ENCODE data around the gene TUBA4B. TPM values are rescaled to one million over a fixed set of nuclear protein-coding genes. Genes with fewer than 3 reads are reported as not detected.
A peak's percentile ranks its signal among the peaks of the same experiment; 100 is the strongest.
"Not testable (repeated sequence)": the region's sequence is repeated elsewhere in the genome, so short reads cannot be mapped to it uniquely, and the experiment has no call there.

The TUBA4B gene
- total RNA-seq, 1 donor from 2014 or later = not detected

- Mint-ChIP-seq H3K9me3 (no peaks in the 10 kb centered on the region), H3K4me1 (ENCODE audit: unreplicated experiment) (peaks cover 14% of the 10 kb centered on the region), H3K27me3 (peaks cover 56% of the 10 kb centered on the region), H3K27ac (peak overlapping the region; percentile 64), H3K36me3 (no peaks in the 10 kb centered on the region), H3K4me3 (peak overlapping the region; percentile 83)
- no peak for DNase-seq (ENCODE audit: extremely low spot score, unreplicated experiment)
- TF ChIP-seq CTCF (conservative IDR thresholded peaks at IDR 0.05) = no peak
These were observed 508 bp upstream of the TUBA4B start for GRCh38 chr2:219252570-219252899.

- TF ChIP-seq CTCF (conservative IDR thresholded peaks at IDR 0.05) = no peak
- H3K27ac Mint-ChIP-seq = peak within 1 kb of the TSS; percentile 64
- H3K4me1 Mint-ChIP-seq (ENCODE audit: unreplicated experiment) = peaks cover 9% of the 10 kb centered on the region
- peak within 1 kb of the TSS; percentile 84 for H3K4me3 Mint-ChIP-seq
- DNase-seq (ENCODE audit: extremely low spot score, unreplicated experiment) = no peak
- H3K36me3 Mint-ChIP-seq = no peaks in the 10 kb centered on the region
- no peaks in the 10 kb centered on the region for H3K9me3 Mint-ChIP-seq
- H3K27me3 Mint-ChIP-seq = peaks cover 61% of the 10 kb centered on the region
These were observed 928 bp downstream of the TUBA4B start, which contains the start of gene TUBA4A for GRCh38 chr2:219253753-219254589. TUBA4A (minus strand) TSS chr2:219253918; CDS start chr2:219253858, 60 bp downstream.

- H3K4me1 Mint-ChIP-seq (ENCODE audit: unreplicated experiment) = peaks cover 2% of the 10 kb centered on the region
- peak overlapping the region; percentile 25 for H3K27ac Mint-ChIP-seq
- no peaks in the 10 kb centered on the region for H3K9me3 Mint-ChIP-seq
- H3K27me3 Mint-ChIP-seq = peaks cover 66% of the 10 kb centered on the region
- no peaks in the 10 kb centered on the region for H3K36me3 Mint-ChIP-seq
- no peak for DNase-seq (ENCODE audit: extremely low spot score, unreplicated experiment)
- TF ChIP-seq CTCF (conservative IDR thresholded peaks at IDR 0.05) = no peak
- peak overlapping the region; percentile 64 for H3K4me3 Mint-ChIP-seq
These were observed 1.7 kb downstream of the TUBA4B start for GRCh38 chr2:219254590-219255201.

GRCh38 chr2:219258942-219259341 is 5.9 kb downstream of the TUBA4B start:
- H3K4me1 Mint-ChIP-seq (ENCODE audit: unreplicated experiment); H3K4me3 Mint-ChIP-seq; H3K36me3 Mint-ChIP-seq; H3K9me3 Mint-ChIP-seq; DNase-seq (ENCODE audit: extremely low spot score, unreplicated experiment); H3K27ac Mint-ChIP-seq: not testable (repeated sequence)
- H3K27me3 Mint-ChIP-seq = peaks cover 70% of the 10 kb centered on the region

GRCh38 chr2:219261024-219261855 is 8.2 kb downstream of the TUBA4B start:
- H3K4me3 Mint-ChIP-seq = no peak overlapping the region
- no peaks in the 10 kb centered on the region for H3K9me3 Mint-ChIP-seq
- H3K27ac Mint-ChIP-seq = peak overlapping the region; percentile 9
- no peak for TF ChIP-seq CTCF (conservative IDR thresholded peaks at IDR 0.05)
- no peaks in the 10 kb centered on the region for H3K4me1 Mint-ChIP-seq (ENCODE audit: unreplicated experiment)
- no peak for DNase-seq (ENCODE audit: extremely low spot score, unreplicated experiment)
- peaks cover 57% of the 10 kb centered on the region for H3K27me3 Mint-ChIP-seq
- no peaks in the 10 kb centered on the region for H3K36me3 Mint-ChIP-seq

Data from type B pancreatic cell (in vitro differentiated cells).